GM08714 (cell line): ENCODE data around the gene ADAR.
A peak's percentile ranks its signal among the peaks of the same experiment; 100 is the strongest.

Experiments
- H3K4me3 ChIP-seq: fragments of 200-500 bp; sonication (Bioruptor generic); 2 replicates; pipeline ENCODE4 v1.5.1; 2014; ENCODE audit warnings: mild to moderate bottlenecking, low read length, inconsistent platforms
- ZNF274 ChIP-seq: IDR thresholded peaks from 2 replicates; pipeline ENCODE4 v1.6.1; 2012; ENCODE audit warnings: mild to moderate bottlenecking, low read depth, low read length

ADAR gene

DNA sequence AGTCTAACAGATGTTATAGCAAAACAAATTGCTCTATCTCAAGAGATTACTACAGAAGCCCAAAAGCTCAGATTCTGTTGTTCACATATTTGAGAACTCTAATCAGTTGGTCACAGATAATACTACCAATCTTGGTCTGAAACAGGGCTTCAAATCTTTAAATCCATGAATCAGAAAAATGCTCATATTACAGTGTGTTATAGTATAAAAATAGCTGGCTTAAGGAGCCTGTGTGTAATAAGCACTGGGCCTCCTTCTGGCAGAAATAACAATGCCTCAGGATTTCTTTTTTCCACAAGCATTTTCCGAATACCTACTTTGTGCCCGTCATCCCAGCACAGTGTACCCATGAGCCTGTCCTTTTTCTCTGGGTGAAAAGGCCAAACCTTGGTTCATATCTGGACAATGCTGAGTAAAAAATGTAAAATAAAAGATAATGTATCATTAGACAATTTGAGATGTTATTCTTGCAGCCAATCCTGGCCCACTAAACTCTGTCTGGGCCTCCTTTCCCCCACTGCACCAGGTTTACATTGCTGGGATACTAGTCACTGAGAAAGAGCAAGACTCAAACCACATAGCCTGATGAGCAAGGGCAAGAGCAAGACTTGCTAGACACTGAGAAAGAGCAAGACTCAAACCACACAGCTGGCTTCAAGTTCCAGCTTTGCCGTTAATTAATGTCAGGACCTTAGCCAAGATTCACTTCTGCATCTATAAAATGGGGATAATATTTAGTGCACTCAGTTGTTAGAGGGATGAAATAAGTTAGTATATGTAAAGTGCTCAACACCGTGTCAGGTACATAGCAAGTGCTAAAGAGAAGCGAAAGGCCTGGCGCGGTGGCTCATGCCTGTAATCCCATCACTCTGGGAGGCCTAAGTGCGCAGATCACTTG lies 17.0 kb upstream of the ADAR start:
- no peak overlapping the region for H3K4me3 ChIP-seq

DNA sequence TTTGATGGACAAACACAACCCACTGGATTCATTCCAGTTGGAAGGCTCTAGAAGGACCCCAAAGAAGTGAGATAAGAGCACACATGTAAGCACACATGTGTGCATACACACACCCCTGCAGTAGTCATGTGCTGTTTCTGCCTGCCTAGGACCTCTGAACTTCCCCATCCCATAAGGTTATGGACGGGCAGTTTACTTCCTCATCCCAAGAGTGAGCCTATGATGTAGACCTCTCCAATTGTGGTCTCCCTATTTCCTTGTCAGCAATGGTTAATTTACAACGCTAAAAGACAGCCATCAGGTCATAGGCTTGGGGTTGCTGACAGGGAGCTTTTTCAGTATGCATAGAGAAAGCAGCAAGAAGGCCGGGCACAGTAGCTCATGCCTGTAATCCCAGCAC lies 15.4 kb upstream of the ADAR start:
- no peak overlapping the region for H3K4me3 ChIP-seq
- no peak for TF ChIP-seq ZNF274

More for the DNA sequence above, 17.0 kb upstream of the ADAR start:
- TF ChIP-seq ZNF274, result no peak

DNA sequence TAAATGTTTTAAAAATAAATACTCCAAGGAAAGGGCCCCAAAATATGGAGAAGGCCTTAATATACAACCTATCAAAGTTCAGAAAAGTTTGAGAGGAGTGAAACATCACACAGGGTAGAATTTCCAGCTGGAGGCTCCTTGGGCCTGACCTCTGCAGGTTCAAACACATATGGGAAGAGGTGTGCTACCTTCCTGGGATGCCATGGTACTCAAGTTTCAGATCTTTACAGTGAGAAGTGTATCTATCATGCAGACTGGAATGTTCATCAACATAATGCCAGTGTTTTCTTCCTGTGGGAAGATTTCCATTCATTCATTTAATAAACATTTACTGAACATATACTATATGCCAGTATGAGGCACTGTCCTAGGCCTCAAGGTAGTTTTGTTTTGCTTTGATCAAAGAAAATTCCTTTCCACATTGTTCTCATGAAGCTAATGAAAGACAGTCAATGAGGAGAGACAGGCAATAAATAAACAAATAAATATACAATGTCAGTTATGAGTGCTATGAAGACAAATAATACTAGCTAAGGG lies 14.6 kb upstream of the ADAR start:
- no peak for TF ChIP-seq ZNF274

DNA sequence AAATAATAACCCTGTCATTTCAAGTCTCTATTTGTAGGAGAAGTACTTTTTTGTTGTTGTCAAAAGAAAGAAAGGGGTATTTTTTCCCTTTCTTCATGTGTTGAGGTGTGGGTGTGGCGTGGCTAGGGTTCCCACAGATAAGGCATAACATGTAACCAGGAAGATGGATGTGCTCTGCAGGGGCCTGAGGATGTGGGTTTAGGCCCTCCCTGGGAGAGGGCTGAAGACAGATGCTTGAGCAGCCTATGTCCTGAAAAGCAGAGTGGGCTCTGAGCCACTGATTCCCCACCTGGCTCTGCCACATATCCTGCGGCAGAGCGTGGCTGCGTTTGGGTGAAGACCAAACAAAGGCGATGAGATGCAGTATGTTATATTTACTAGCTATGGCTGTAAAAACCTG lies 13.9 kb upstream of the ADAR start:
- no peak overlapping the region for H3K4me3 ChIP-seq
- no peak for TF ChIP-seq ZNF274

More for the DNA sequence above, 14.6 kb upstream of the ADAR start:
- H3K4me3 ChIP-seq, result no peak overlapping the region

DNA sequence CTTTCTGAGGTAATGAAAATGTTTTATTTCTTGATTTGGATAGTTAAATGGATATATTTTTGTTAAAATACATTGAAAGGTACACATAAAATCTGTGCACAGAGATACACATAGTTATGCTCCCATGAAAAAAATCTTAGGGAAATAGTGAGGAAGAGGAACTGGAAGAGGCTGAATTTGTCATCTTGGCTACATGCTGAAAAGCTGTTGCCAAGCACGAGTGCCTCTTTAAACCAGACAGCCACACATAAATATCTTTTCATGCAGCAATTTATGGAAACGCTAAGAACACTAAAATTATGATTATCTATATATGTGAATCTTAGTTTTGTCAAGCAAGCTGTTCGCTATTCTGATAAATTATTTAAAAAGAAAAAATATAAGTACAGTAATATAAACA lies 12.8 kb upstream of the ADAR start:
- no peak overlapping the region for H3K4me3 ChIP-seq
- no peak for TF ChIP-seq ZNF274

DNA sequence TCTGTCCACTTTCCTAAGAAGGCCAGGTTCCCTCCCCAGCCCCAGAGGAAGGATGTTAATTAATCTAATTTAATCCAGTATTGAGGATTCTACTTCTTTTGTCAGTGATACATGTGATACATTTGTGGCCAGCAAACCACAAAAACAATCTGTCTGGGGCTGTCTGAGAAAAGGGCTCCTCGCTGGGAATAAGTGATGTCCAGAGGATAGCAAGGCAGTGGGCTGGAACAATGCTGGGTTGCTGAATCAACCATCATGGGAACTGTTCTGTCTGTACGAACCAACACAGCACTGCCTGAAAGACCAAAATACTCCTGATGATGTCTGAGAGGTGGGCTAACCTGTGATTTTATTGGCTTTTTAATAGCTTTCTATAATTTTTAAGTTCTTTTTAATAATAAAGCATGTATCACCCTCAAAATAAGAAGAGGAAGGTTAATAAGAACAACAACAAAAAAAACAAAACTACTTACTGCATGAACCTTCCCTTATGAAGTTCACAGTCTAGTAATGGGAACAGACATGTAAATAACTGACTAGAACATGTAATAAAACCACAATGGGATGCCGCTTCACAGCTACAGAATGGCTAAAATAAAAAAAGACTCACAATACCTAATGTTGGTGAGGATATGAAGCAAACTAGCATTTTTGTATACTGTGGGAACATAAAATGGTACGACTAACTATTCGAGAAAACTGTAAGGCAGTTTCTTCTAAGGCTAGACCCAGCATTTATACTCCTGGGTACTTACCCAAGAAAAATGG lies 11.4 kb upstream of the ADAR start:
- TF ChIP-seq ZNF274, result no peak
- no peak overlapping the region for H3K4me3 ChIP-seq

DNA sequence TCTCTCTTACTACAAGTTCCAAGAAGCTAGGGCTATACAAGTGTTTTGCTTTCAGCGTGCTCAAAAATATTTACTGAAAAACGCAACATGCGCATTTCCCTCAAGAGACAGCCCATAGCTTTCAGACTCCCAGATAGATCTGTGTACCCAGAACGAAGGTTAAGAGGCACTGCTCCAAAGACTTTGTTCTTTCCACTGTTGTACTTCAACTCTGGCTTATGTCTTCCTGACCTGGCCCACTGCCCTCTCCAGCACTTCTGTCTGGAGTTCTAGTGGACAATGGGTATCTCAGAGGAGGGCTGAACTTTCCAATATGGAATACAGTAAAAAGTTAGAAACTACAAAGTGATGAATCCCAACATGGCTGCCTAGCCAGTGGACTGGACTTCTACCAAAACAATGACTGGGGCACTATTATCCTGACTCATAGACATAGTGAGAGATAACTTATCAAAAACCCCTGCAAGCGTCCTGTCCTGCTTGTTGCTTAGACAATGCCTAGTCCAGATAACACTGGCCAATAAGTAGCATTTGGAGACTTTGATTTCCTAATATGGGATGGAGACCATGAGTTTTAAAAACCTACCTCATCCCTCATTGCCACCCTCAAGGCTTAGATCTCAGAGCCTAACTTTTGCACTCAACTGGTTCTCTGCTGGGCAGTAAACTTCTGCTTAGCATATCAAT lies 8.8 kb upstream of the ADAR start:
- H3K4me3 ChIP-seq, result no peak overlapping the region
- no peak for TF ChIP-seq ZNF274

DNA sequence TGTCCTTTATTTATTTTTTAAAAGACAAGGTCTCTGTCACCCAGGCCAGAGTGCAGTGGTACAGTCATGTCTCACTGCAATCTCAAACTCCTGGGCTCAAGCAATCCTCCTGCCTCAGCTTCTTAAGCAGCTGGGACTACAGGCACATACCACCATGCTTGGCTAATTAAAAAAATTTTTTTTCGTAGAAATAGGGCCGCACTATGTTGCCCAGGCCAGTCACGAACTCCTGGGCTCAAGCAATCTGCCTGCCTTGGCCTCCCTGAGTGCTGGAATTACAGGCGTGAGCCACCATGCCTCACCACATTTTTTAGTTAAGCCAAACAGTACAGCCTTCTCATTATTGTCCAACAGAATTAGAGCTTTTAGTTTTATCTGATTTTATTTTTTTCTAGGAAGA lies 7.4 kb upstream of the ADAR start:
- no peak for TF ChIP-seq ZNF274
- no peak overlapping the region for H3K4me3 ChIP-seq

DNA sequence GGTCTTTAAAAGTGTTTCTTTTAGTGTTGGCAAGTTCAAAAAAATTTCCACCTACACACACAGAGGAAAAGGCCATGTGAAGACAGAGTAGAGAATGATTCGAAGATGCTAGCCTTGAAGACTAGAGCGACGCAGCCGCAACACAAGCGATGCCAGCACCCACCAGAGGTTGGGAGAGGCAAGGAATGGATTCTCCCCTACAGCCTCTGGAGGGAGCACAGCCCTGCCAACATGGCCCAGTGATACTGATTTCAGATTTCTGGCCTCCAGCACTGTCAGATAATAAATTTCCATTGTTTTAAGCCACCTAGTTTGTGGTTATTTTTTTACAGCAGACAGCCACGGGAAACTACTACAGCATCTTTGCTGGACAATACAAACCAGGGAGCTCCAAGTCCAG lies 6.9 kb upstream of the ADAR start:
- TF ChIP-seq ZNF274, result no peak
- no peak overlapping the region for H3K4me3 ChIP-seq

DNA sequence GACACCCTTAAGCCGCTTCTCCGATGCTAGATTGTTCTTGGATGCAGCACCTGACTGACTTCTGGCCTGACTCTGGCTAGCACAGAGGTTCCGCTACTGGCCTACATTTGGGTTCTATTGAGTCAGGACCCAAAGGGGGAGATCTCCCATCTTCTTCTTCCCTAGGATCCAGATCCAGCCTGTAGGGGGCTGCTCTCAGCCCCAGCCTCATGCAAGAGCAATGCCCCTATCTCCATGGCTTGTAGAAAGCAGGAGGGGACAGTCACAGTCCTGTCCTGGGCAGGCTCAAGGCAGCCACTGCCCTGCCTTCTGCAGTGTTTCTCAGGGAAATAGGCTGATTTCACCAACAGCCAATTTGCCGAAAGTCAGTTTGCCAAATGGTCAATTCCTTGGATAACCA lies 6.3 kb upstream of the ADAR start:
- TF ChIP-seq ZNF274, result no peak
- H3K4me3 ChIP-seq, result no peak overlapping the region

DNA sequence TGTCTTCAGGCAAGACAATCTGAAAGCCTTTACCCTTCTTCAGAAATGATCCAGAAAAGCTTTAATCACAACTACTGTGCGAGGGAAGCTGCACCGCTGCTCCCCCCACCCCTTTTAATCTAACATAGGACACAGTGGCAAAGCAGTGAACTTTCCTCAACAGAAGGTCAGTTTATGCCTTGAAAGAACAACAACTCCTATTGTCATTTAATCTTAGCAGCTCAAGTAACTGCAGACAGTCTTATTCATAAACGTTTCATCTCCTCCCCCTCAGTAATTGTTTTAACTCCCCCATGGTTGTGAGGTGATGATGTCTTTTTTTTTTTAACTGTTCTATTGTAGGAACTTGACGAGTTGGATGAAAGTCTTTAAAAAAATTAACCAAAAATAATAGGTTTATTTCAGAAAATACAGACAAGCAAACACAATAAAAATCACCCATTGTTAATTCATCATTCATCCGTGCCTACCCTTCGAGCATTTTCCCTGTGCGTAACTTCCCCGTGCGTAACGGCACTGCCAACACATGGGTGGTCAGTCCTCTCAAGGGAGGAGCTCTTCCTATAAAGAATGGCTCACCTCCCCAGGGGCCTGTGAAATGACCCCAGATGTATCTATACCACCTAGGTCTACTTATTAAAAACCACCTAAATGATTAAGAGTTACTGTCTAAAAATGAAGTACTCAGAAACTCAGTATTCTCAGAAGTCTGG lies 3.3 kb upstream of the ADAR start:
- no peak for TF ChIP-seq ZNF274
- H3K4me3 ChIP-seq, result no peak overlapping the region

DNA sequence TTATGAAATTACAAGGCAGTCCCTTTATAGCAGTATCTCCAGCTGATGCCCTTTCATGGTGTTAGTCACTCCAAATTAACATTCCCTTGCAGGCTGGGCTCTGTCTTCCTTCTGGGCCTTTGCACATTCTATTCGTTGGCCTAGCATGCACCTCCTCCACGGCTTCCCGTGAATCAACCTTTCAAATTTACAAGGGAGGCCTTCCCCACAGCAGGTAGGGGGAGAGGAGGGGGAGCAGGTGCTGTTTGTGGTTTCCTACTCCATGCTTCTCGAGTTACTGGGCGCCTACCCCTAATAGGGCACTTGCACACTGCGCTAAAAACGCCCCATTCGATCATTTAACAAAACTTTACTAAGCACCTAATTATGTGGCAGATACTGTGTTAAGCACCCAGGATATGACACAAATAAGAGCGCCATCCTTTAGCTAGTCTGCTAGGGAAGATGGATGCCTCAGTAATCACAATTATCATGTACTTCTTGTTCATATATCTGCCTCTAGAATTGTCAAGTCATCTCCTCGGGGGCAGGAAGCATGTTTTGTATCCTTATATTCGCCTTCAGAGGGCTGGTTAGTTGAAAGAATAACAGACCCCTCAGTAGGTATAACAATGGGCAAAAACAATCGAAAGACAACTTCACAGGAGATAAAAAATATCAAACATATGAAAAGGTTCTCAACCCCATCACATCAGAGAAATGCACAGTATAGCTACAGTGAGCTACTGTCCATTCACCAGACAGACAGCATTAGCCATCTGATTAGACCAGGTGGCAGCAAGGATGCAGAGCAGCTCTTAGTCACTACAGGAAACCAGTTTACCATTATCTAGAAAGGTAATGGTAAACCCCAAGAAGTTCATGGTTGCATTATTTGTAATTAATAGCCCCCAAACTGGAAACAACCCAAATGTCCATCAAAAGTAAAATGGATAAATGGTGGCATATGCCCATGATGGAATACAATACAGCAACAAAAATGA lies 1.7 kb upstream of the ADAR start:
- TF ChIP-seq ZNF274, result no peak
- peak overlapping the region; percentile 90; the same call in 1 of the 2 replicates for H3K4me3 ChIP-seq
